Measurements from ENCODE around the gene KLHDC4.

The KLHDC4 gene

DNA sequence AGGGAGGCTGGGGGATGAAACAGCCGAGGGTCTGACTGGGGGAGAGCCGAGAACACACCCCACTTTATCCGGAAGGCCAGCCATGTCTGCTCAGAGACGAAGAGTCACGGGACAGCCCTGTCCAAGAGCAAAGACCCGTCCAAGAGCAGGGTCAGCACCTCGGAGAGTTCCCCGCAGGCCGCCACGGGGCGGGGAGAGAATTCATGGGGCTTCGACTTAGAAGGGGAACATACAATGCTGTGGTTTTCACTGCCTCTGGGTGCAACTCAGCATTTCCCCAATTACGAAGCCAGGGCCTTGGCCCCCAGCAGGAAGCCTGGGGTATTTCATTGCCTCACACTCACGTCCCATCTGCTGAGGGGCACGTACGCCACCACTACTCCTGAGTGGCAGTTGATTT lies 104.2 kb downstream of the KLHDC4 start:
- Histone ChIP-seq H3K36me3 (no peaks in the 10 kb centered on the region), H3K9me3 (peaks cover 5% of the 10 kb centered on the region; the same call in 1 of the 2 replicates), H3K4me1 (no peaks in the 10 kb centered on the region), H3K27me3 (no peaks in the 10 kb centered on the region), H3K4me3 (ENCODE audit: low read depth, low read length) (no peak overlapping the region)
- DNase-seq = no peak
- TF ChIP-seq, protein P1, sequence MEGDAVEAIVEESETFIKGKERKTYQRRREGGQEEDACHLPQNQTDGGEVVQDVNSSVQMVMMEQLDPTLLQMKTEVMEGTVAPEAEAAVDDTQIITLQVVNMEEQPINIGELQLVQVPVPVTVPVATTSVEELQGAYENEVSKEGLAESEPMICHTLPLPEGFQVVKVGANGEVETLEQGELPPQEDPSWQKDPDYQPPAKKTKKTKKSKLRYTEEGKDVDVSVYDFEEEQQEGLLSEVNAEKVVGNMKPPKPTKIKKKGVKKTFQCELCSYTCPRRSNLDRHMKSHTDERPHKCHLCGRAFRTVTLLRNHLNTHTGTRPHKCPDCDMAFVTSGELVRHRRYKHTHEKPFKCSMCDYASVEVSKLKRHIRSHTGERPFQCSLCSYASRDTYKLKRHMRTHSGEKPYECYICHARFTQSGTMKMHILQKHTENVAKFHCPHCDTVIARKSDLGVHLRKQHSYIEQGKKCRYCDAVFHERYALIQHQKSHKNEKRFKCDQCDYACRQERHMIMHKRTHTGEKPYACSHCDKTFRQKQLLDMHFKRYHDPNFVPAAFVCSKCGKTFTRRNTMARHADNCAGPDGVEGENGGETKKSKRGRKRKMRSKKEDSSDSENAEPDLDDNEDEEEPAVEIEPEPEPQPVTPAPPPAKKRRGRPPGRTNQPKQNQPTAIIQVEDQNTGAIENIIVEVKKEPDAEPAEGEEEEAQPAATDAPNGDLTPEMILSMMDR (IDR thresholded peaks at IDR 0.05; ENCODE audit: low read depth, low read length) = no peak

DNA sequence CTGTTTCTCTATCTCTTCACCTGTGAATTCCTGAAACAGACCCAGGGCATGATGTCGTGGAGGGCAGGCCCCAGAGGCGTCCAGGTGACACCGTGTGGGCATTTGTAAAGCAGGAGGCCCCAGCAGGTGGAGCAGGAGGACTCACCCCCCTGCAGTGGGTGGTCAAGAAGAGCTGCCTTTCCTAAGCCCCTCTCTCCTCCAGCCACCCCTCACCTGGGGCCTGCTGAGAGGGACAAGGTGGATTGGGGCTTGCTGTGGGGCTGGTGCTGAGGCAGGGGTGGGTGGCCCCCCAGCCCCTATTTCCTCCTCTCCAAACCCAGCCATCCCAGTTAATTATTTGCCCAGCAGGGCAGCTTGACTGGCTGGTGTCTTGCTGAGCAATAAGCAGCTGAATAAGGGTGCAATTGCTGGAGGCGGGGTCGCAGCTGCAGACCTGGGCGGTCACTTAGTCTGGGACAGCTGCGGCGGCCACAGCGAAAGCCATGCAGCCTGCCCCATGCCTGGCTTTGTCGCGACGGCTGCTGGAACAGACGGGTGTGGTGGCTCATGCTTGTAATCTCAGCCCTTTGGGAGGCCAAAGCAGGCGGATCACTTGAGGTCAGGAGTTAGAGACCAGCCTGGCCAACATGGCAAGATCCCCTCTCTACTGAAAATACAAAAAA lies 107.1 kb downstream of the KLHDC4 start:
- Histone ChIP-seq H3K36me3 (no peaks in the 10 kb centered on the region), H3K4me3 (ENCODE audit: low read depth, low read length) (no peak overlapping the region), H3K4me1 (no peaks in the 10 kb centered on the region), H3K27me3 (no peaks in the 10 kb centered on the region), H3K9me3 (peaks cover 5% of the 10 kb centered on the region; the same call in 1 of the 2 replicates)
- TF ChIP-seq, protein P1 (IDR thresholded peaks at IDR 0.05; ENCODE audit: low read depth, low read length) = no peak
- no peak for DNase-seq
